Keratinocyte (primary cell): ENCODE data around the gene SCAMP1. TPM values are rescaled to one million over a fixed set of nuclear protein-coding genes. Genes with fewer than 3 reads are reported as not detected.

Source experiments
- DNase-seq: peaks from one replicate; pipeline ENCODE4 v3.0.0-alpha.2; 2011; ENCODE audit warnings: low read depth, missing footprints, low spot score
- FAIRE-seq: peaks from 2 replicates; lab custom pipeline; 2011; peaks lifted over from hg19 to GRCh38; lab: Jason Lieb, UNC
- H2AFZ ChIP-seq: 2 replicates; pipeline ENCODE4 v1.6.0; 2012; ENCODE audit warnings: low read length, control low read depth, inconsistent platforms; ENCODE audit not compliant: control insufficient read depth
- H3K27ac ChIP-seq: 2 replicates; pipeline ENCODE4 v1.5.1; 2011; ENCODE audit warnings: low read length; ENCODE audit not compliant: control insufficient read depth, insufficient read depth
- H3K27me3 ChIP-seq: 3 replicates; pipeline ENCODE4 v1.6.0; 2011; ENCODE audit warnings: low read length; ENCODE audit not compliant: control insufficient read depth, insufficient read depth; ENCODE audit errors: extremely low read depth
- H3K36me3 ChIP-seq, 2 experiments: 2 replicates in 1 of 2; 3 replicates in 1 of 2; pipeline ENCODE4 v1.5.1; 2011; ENCODE audit warnings: low read length in 2 of 2, mild to moderate bottlenecking in 1 of 2; ENCODE audit not compliant: control insufficient read depth in 2 of 2, insufficient read depth in 2 of 2; ENCODE audit errors: extremely low read depth in 1 of 2
- H3K4me1 ChIP-seq: 3 replicates; pipeline ENCODE4 v1.5.1; 2011; ENCODE audit warnings: low read length; ENCODE audit not compliant: control insufficient read depth, insufficient read depth; ENCODE audit errors: extremely low read depth
- H3K4me2 ChIP-seq: 3 replicates; pipeline ENCODE4 v1.6.0; 2011; ENCODE audit warnings: low read depth, low read length; ENCODE audit not compliant: control insufficient read depth, insufficient read depth; ENCODE audit errors: extremely low read depth
- H3K4me3 ChIP-seq, 3 experiments: fragments of 200-600 bp in 1 of 3; sonication (generic) in 1 of 3; 2 replicates in 2 of 3; 3 replicates in 1 of 3; pipeline ENCODE4 v1.5.1; 2011 to 2016; ENCODE audit warnings: low read length in 3 of 3, mild to moderate bottlenecking in 3 of 3, control low read depth in 2 of 3, inconsistent platforms in 1 of 3, low read depth in 1 of 3, mixed read lengths in 1 of 3, mixed run types in 1 of 3, moderate library complexity in 1 of 3; ENCODE audit not compliant: control insufficient read depth in 2 of 3, insufficient read depth in 2 of 3; ENCODE audit errors: extremely low read depth in 1 of 3
- H3K79me2 ChIP-seq: 2 replicates; pipeline ENCODE4 v1.6.0; 2012; ENCODE audit warnings: low read length; ENCODE audit not compliant: control insufficient read depth, insufficient read depth
- H3K9ac ChIP-seq: 3 replicates; pipeline ENCODE4 v1.6.0; 2011; ENCODE audit warnings: low read length; ENCODE audit not compliant: control insufficient read depth, insufficient read depth; ENCODE audit errors: extremely low read depth
- H3K9me1 ChIP-seq: 3 replicates; pipeline ENCODE4 v1.6.0; 2011; ENCODE audit warnings: low read length; ENCODE audit not compliant: control insufficient read depth, insufficient read depth; ENCODE audit errors: extremely low read depth
- H3K9me3 ChIP-seq: 2 replicates; pipeline ENCODE4 v1.5.1; 2012; ENCODE audit warnings: low read depth, low read length; ENCODE audit not compliant: control insufficient read depth
- H4K20me1 ChIP-seq: 3 replicates; pipeline ENCODE4 v1.6.0; 2011; ENCODE audit warnings: low read length; ENCODE audit not compliant: control insufficient read depth, insufficient read depth; ENCODE audit errors: extremely low read depth
- EZH2 ChIP-seq: IDR thresholded peaks from one replicate; pipeline ENCODE4 v1.6.1; 2012; ENCODE audit warnings: inconsistent platforms, mild to moderate bottlenecking, low read length, moderate library complexity
- dilution Hi-C: fragments of 300-500 bp; cut with MboI; formaldehyde crosslinking; loops from one replicate; pipeline ENCODE4 v1.7.0; 2020; ENCODE audit warnings: low sequenced_read_pairs; ENCODE audit not compliant: extremely low pct_ligation_motif_present
- polyA plus RNA-seq, 5 experiments: library from polyadenylated mRNA; depleted of rRNA in 3 of 5; stranded (reverse) in 3 of 5; stranded (forward) in 1 of 5; unstranded in 1 of 5; fragments of >200 nt; gene quantifications; 1 replicate in 1 of 5; 2 replicates in 3 of 5; 3 replicates in 1 of 5; pipeline versions ENCODE4 v1.2.1 to v1.2.3, GENCODE V29; 2011 to 2012; ENCODE audit warnings: missing spikeins in 2 of 5, low read depth in 1 of 5, low replicate concordance in 1 of 5
- TF ChIP-seq, protein P1 (sequence below), 3 experiments: IDR thresholded peaks in 1 of 3; conservative IDR thresholded peaks in 1 of 3; optimal IDR thresholded peaks in 1 of 3; 2 replicates in 2 of 3; 3 replicates in 1 of 3; pipeline versions ENCODE3 to v1.5.1; 2011; ENCODE audit warnings: low read length in 3 of 3, mild to moderate bottlenecking in 3 of 3, moderate library complexity in 2 of 3, control low read depth in 1 of 3, inconsistent platforms in 1 of 3; ENCODE audit not compliant: insufficient read depth in 2 of 3; ENCODE audit errors: extremely low read depth in 1 of 3

SCAMP1 gene
- polyA plus RNA-seq, 1 donor (not counting 4 experiments of a cell fraction or from before 2014, with no cell fraction given), result 36.6 TPM

DNA sequence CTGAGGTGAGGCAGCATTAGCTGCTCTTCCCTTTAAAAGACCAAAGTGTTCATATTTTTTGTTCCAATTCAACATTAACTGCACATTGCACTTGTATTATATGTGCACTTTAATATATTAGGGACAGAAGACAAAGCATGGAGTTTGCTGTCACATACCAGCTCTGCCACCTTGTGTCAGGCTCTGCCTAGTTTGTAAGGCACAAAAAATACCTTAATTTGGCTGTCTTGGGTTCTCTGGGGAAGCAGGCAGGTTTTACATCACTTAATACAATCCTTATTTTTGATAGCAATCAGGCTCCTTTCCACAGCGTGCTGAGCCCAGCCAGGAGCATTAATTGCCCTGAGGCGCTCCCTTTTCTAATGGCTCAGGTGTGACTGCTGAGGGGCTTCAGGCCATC, 131.8 kb downstream of the SCAMP1 start:
- Histone ChIP-seq H3K9ac (no peak overlapping the region), H3K4me3 (no peak overlapping the region), H2AFZ (no peak overlapping the region), H3K79me2 (peaks cover 2% of the 10 kb centered on the region), H3K9me3 (no peaks in the 10 kb centered on the region), H3K27ac (no peak overlapping the region), H3K9me1 (no peaks in the 10 kb centered on the region), H4K20me1 (no peaks in the 10 kb centered on the region), H3K4me1 (peaks cover 6% of the 10 kb centered on the region), H3K36me3 (peaks cover 18 to 19% of the 10 kb centered on the region in 2 experiments), H3K4me2 (no peak overlapping the region), H3K27me3 (no peaks in the 10 kb centered on the region)
- FAIRE-seq (no peak), DNase-seq (no peak)
- dilution Hi-C loops, result no loop called here
- TF ChIP-seq, protein P1, sequence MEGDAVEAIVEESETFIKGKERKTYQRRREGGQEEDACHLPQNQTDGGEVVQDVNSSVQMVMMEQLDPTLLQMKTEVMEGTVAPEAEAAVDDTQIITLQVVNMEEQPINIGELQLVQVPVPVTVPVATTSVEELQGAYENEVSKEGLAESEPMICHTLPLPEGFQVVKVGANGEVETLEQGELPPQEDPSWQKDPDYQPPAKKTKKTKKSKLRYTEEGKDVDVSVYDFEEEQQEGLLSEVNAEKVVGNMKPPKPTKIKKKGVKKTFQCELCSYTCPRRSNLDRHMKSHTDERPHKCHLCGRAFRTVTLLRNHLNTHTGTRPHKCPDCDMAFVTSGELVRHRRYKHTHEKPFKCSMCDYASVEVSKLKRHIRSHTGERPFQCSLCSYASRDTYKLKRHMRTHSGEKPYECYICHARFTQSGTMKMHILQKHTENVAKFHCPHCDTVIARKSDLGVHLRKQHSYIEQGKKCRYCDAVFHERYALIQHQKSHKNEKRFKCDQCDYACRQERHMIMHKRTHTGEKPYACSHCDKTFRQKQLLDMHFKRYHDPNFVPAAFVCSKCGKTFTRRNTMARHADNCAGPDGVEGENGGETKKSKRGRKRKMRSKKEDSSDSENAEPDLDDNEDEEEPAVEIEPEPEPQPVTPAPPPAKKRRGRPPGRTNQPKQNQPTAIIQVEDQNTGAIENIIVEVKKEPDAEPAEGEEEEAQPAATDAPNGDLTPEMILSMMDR (optimal IDR thresholded peaks at IDR 0.05 in 1 of 3, IDR thresholded peaks at IDR 0.05 in 1 of 3, conservative IDR thresholded peaks at IDR 0.05 in 1 of 3; ENCODE audit: extremely low read depth in 1 of 3, insufficient read depth in 2 of 3, low read length in 3 of 3), result peak in 1 of 3 experiments; percentile 7
- no peak for TF ChIP-seq EZH2

DNA sequence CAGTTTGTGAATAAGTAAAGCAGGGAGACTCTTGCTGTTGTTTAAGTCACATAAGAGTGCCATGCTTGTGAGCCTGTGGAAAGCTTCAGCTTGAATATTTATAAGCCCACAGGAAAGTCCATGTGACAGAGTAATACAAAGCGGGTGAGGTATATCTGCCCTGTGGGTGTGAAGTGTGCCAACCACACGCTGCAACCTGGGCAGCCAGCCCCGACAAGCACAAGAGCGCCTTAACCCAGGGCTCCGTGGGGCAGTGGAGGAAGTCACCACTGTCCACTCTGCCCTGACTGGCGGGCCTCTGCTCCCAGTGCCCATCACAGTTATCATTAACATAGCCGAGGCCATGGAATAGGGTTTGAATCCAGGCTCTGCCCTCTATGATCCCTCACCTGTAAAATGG, 132.2 kb downstream of the SCAMP1 start:
- H2AFZ ChIP-seq, result no peak overlapping the region
- peaks cover 6% of the 10 kb centered on the region for H3K4me1 ChIP-seq
- H3K27me3 ChIP-seq, result no peaks in the 10 kb centered on the region
- H3K9me3 ChIP-seq, result no peaks in the 10 kb centered on the region
- H3K4me3 ChIP-seq, result no peak overlapping the region
- dilution Hi-C loops, result no loop called here
- no peak for FAIRE-seq
- H3K4me2 ChIP-seq, result no peak overlapping the region
- H3K27ac ChIP-seq, result no peak overlapping the region
- peaks cover 2% of the 10 kb centered on the region for H3K79me2 ChIP-seq
- no peak for TF ChIP-seq EZH2
- TF ChIP-seq, protein P1 (optimal IDR thresholded peaks at IDR 0.05 in 1 of 3, IDR thresholded peaks at IDR 0.05 in 1 of 3, conservative IDR thresholded peaks at IDR 0.05 in 1 of 3; ENCODE audit: extremely low read depth in 1 of 3, insufficient read depth in 2 of 3, low read length in 3 of 3), result no peak
- H3K9ac ChIP-seq, result no peak overlapping the region
- no peaks in the 10 kb centered on the region for H3K9me1 ChIP-seq
- peaks cover 16 to 19% of the 10 kb centered on the region in 2 experiments for H3K36me3 ChIP-seq
- DNase-seq, result no peak
- no peaks in the 10 kb centered on the region for H4K20me1 ChIP-seq
